Upper lobe of left lung (tissue), 6 donors: Measurements from ENCODE around the gene FCSK. TPM values are rescaled to one million over a fixed set of nuclear protein-coding genes. Genes with fewer than 3 reads are reported as not detected.

Experiments used
- ATAC-seq, 2 donors: fragments of 200-7000 bp; cut with Tn5 transposase; one replicate each; pipeline ENCODE4 v1.9.1; 2022; ENCODE audit warnings: mild to moderate bottlenecking in 2 of 2, moderate library complexity in 2 of 2; ENCODE audit not compliant: low FRiP score in 2 of 2
- DNase-seq, 2 donors: peaks; one replicate each; pipeline ENCODE4 v3.0.0-alpha.2; 2019 to 2020
- H3K27ac ChIP-seq, 4 donors: fragments of 200-600 bp; sonication (generic); one replicate each; pipeline ENCODE4 v1.5.1; 2016 to 2019
- H3K27me3 ChIP-seq, 4 donors: fragments of 200-600 bp; sonication (generic); one replicate each; pipeline ENCODE4 v1.5.1; 2017 to 2019
- H3K36me3 ChIP-seq, 4 donors: fragments of 200-600 bp; sonication (generic); one replicate each; pipeline ENCODE4 v1.5.1; 2016 to 2019
- H3K4me1 ChIP-seq, 4 donors: fragments of 200-600 bp; sonication (generic); one replicate each; pipeline ENCODE4 v1.5.1; 2018 to 2019
- H3K4me3 ChIP-seq, 4 donors: fragments of 200-600 bp; sonication (generic); one replicate each; pipeline ENCODE4 v1.5.1; 2017 to 2019; ENCODE audit warnings: mild to moderate bottlenecking in 2 of 4, moderate library complexity in 1 of 4
- H3K9me3 ChIP-seq, 4 donors: fragments of 200-600 bp; sonication (generic); one replicate each; pipeline ENCODE4 v1.5.1; 2018 to 2019
- CTCF ChIP-seq, 6 experiments: fragments of 450-650 bp in 4 of 6; fragments of 200-600 bp in 2 of 6; sonication (generic) in 2 of 6; IDR thresholded peaks; one replicate each; pipeline ENCODE4 v1.5.1; 2016 to 2019; ENCODE audit warnings: antibody characterized with exemption in 6 of 6
- EP300 ChIP-seq, 4 donors: sonication (generic); formaldehyde crosslinking; IDR thresholded peaks; one replicate each; pipeline ENCODE4 v1.5.1; 2017; ENCODE audit warnings: antibody characterized with exemption in 4 of 4, control low read depth in 2 of 4
- POLR2A ChIP-seq, 4 donors: fragments of 450-650 bp; IDR thresholded peaks; one replicate each; pipeline ENCODE4 v1.5.1; 2016 to 2017; ENCODE audit warnings: antibody characterized with exemption in 4 of 4, mild to moderate bottlenecking in 2 of 4
- POLR2AphosphoS5 ChIP-seq, 2 donors: sonication (generic); formaldehyde crosslinking; IDR thresholded peaks; one replicate each; pipeline ENCODE4 v1.5.1; 2017; ENCODE audit warnings: antibody characterized with exemption in 2 of 2
- WGBS, 2 donors: methylation state at CpG; one replicate each; pipeline ENCODE4 v1.1.5; 2017 to 2018; 5-methylcytosine and 5-hydroxymethylcytosine counted together
- total RNA-seq, 6 donors: library from RNA; depleted of rRNA in 4 of 6; stranded (reverse); fragments of >200 nt in 4 of 6; gene quantifications; one replicate each; pipeline versions ENCODE4 v1.1.0 to v1.2.1, GENCODE V29; 2016 to 2021
- donor health status: DM: no; HTN: no; CAD: no; lungs with moderate emphysema.
- donor health status: DM: no; HTN: yes; CAD: no; lungs with severe emphysema.

The FCSK gene
- total RNA-seq, 6 donors from 2014 or later, result 16.0 to 51.3 (median 24.5) TPM

- WGBS, 2 donors, result 13 to 22% methylated on average over 21 to 22 of the region's 22 CpGs
- Histone ChIP-seq H3K4me3 (peak overlapping the region; percentile 60 to 94 (median 76)), H3K27me3 (no peaks in the 10 kb centered on the region), H3K27ac (peak overlapping the region; percentile 63 to 90 (median 81)), H3K36me3 (peaks cover 0 to 4% (median 0%) of the 10 kb centered on the region in 4 donors), H3K4me1 (peaks cover 31 to 47% (median 42%) of the 10 kb centered on the region in 4 donors), H3K9me3 (no peaks in the 10 kb centered on the region)
- ATAC-seq (peak in 1 of 2 donors; percentile 38), DNase-seq (no peak)
- no peak for TF ChIP-seq POLR2AphosphoS5 (IDR thresholded peaks at IDR 0.05)
- TF ChIP-seq EP300 (IDR thresholded peaks at IDR 0.05), result no peak
- TF ChIP-seq POLR2A (IDR thresholded peaks at IDR 0.05), result no peak
- TF ChIP-seq CTCF (IDR thresholded peaks at IDR 0.05), result no peak
Observed at GRCh38 chr16:70437582-70438557, 16.5 kb upstream of the FCSK start.

GRCh38 chr16:70438585-70438968 is 15.8 kb upstream of the FCSK start:
- 0% methylated on average over 6 to 22 of the region's 39 CpGs for WGBS, 2 donors
- Histone ChIP-seq H3K4me3 (peak overlapping the region; percentile 60 to 94 (median 76)), H3K36me3 (peaks cover 0 to 4% (median 0%) of the 10 kb centered on the region in 4 donors), H3K4me1 (peaks cover 24 to 40% (median 35%) of the 10 kb centered on the region in 4 donors), H3K27ac (peak overlapping the region; percentile 63 to 90 (median 81)), H3K27me3 (no peaks in the 10 kb centered on the region), H3K9me3 (no peaks in the 10 kb centered on the region)
- DNase-seq (no peak), ATAC-seq (no peak)
- TF ChIP-seq POLR2A (IDR thresholded peaks at IDR 0.05), result no peak
- no peak for TF ChIP-seq POLR2AphosphoS5 (IDR thresholded peaks at IDR 0.05)
- TF ChIP-seq CTCF (IDR thresholded peaks at IDR 0.05), result no peak
- TF ChIP-seq EP300 (IDR thresholded peaks at IDR 0.05), result no peak

- DNase-seq, result peak; percentile 95 to 98
- Histone ChIP-seq H3K27ac (peak within 1 kb of the TSS; percentile 63 to 90 (median 81)), H3K4me1 (peaks cover 18 to 33% (median 29%) of the 10 kb centered on the region in 4 donors), H3K9me3 (no peaks in the 10 kb centered on the region), H3K27me3 (no peaks in the 10 kb centered on the region), H3K4me3 (peak within 1 kb of the TSS; percentile 60 to 94 (median 76)), H3K36me3 (peaks cover 0 to 4% (median 0%) of the 10 kb centered on the region in 4 donors)
- peak; percentile 97 to 99 for ATAC-seq
- peak in 3 of 6 experiments; percentile 8 to 31 (median 18) for TF ChIP-seq CTCF (IDR thresholded peaks at IDR 0.05)
- peak in 1 of 2 donors; percentile 61 for TF ChIP-seq POLR2AphosphoS5 (IDR thresholded peaks at IDR 0.05)
- no peak for TF ChIP-seq POLR2A (IDR thresholded peaks at IDR 0.05)
- WGBS, 2 donors, result 1 to 8% methylated on average over 12 to 58 of the region's 86 CpGs
Observed at GRCh38 chr16:70438969-70439862, 15.2 kb upstream of the FCSK start, which contains the start of gene ST3GAL2. Gene ST3GAL2, minus strand, starts transcription at chr16:70439100. Its CDS starts 40,570 bp downstream, at chr16:70398530.

GRCh38 chr16:70440009-70440692 is 14.2 kb upstream of the FCSK start:
- peak overlapping the region in 3 of 4 donors; percentile 69 to 94 (median 82) for H3K4me3 ChIP-seq
- DNase-seq (no peak), ATAC-seq (no peak)
- peaks cover 13 to 32% (median 27%) of the 10 kb centered on the region in 4 donors for H3K4me1 ChIP-seq
- WGBS, 2 donors, result 64 to 84% methylated on average over 11 of the region's 11 CpGs
- H3K27me3 ChIP-seq, result no peaks in the 10 kb centered on the region
- H3K9me3 ChIP-seq, result no peaks in the 10 kb centered on the region
- TF ChIP-seq CTCF (IDR thresholded peaks at IDR 0.05), result no peak
- no peak for TF ChIP-seq EP300 (IDR thresholded peaks at IDR 0.05)
- TF ChIP-seq POLR2AphosphoS5 (IDR thresholded peaks at IDR 0.05), result no peak
- no peak for TF ChIP-seq POLR2A (IDR thresholded peaks at IDR 0.05)
- peak overlapping the region in 1 of 4 donors; percentile 90 for H3K27ac ChIP-seq
- no peaks in the 10 kb centered on the region for H3K36me3 ChIP-seq
